H1 (cell line): ENCODE data around the gene LAG3. TPM values are rescaled to one million over a fixed set of nuclear protein-coding genes. Genes with fewer than 3 reads are reported as not detected.

ENCODE experiments used
- CHD1 ChIP-seq: IDR thresholded peaks from 2 replicates; pipeline ENCODE4 v1.6.1; 2012; ENCODE audit warnings: low read depth, low read length, improper control_type of control experiment
- CTCF ChIP-seq, 3 experiments: IDR thresholded peaks; 1 replicate in 2 of 3; 2 replicates in 1 of 3; pipeline versions ENCODE4 v1.5.1 to v1.6.1; 2011; ENCODE audit warnings: low read length in 3 of 3, mild to moderate bottlenecking in 3 of 3, inconsistent platforms in 2 of 3, low read depth in 1 of 3, moderate library complexity in 1 of 3; ENCODE audit not compliant: insufficient read depth in 1 of 3; ENCODE audit errors: control extremely low read depth in 1 of 3
- E2F6 ChIP-seq: IDR thresholded peaks from 2 replicates; pipeline ENCODE4 v1.6.1; 2012; ENCODE audit warnings: inconsistent platforms
- FOSL1 ChIP-seq: IDR thresholded peaks from 2 replicates; pipeline ENCODE4 v1.6.1; 2011; ENCODE audit warnings: mild to moderate bottlenecking, low read depth, low read length, moderate library complexity; ENCODE audit not compliant: insufficient read depth
- GABPA ChIP-seq: IDR thresholded peaks from 2 replicates; pipeline ENCODE4 v1.6.1; 2011; ENCODE audit warnings: mild to moderate bottlenecking, low read length, moderate library complexity, borderline replicate concordance; ENCODE audit not compliant: insufficient read depth
- GTF2F1 ChIP-seq: IDR thresholded peaks from 2 replicates; pipeline ENCODE4 v1.6.1; 2012; ENCODE audit warnings: low read depth, low read length, improper control_type of control experiment, borderline replicate concordance
- KDM5A ChIP-seq: fragments of 200-600 bp; IDR thresholded peaks from 2 replicates; pipeline ENCODE4 v1.7.1; 2012; ENCODE audit warnings: mild to moderate bottlenecking, low read length, inconsistent platforms, mixed read lengths
- RXRA ChIP-seq: IDR thresholded peaks from 2 replicates; pipeline ENCODE4 v1.6.1; 2011; ENCODE audit warnings: low read depth, mild to moderate bottlenecking, low read length, moderate library complexity; ENCODE audit not compliant: insufficient read depth
- SP4 ChIP-seq: IDR thresholded peaks from 2 replicates; pipeline ENCODE4 v1.6.1; 2012; ENCODE audit warnings: low read length, inconsistent platforms
- TEAD4 ChIP-seq: IDR thresholded peaks from 2 replicates; pipeline ENCODE4 v1.6.1; 2012; ENCODE audit warnings: low read depth, low read length, inconsistent platforms, mixed read lengths
- polyA plus RNA-seq, 7 experiments: library from polyadenylated mRNA; depleted of rRNA in 3 of 7; stranded (reverse) in 5 of 7; unstranded in 2 of 7; fragments of >200 nt in 5 of 7; fragments of 200-250 nt in 2 of 7; gene quantifications; 1 replicate in 5 of 7; 2 replicates in 1 of 7; 4 replicates in 1 of 7; pipeline versions ENCODE4 v1.2.1 to v1.2.3, GENCODE V29; 2011 to 2013; ENCODE audit warnings: missing spikeins in 2 of 7, mixed read lengths in 2 of 7
- total RNA-seq: library from RNA; stranded (reverse); fragmentation: NEBNext Ultra II Directional; extraction: Animal tissue kit (Norgen Biotek cat#: 25700); gene quantifications from 2 replicates; pipeline ENCODE4 v1.2.1, GENCODE V29; 2021

The LAG3 gene
- total and polyA plus RNA-seq, 2 of the 8 experiments (the other 6 are each of a cell fraction or from before 2014, with no cell fraction given), result 1.1 to 3.1 TPM

GRCh38 chr12:6751767-6752166 is 20.6 kb upstream of the LAG3 start (continued):
- TF ChIP-seq CTCF (IDR thresholded peaks at IDR 0.05; ENCODE audit: control extremely low read depth in 1 of 3, insufficient read depth in 1 of 3, low read depth in 1 of 3, low read length in 3 of 3) (no peak), CHD1 (no peak), RXRA (no peak), FOSL1 (no peak), KDM5A (no peak), E2F6 (no peak), TEAD4 (no peak), GTF2F1 (no peak), GABPA (no peak), SP4 (no peak)
